HG02678 (cell line): ENCODE measurements around the gene FTCD.

Source experiments
- ATAC-seq: cut with Tn5 transposase; IDR thresholded peaks from one replicate; pipeline ENCODE4 v1.9.1; 2021; ENCODE audit warnings: mild to moderate bottlenecking, moderate library complexity; ENCODE audit not compliant: unreplicated experiment

FTCD gene

GRCh38 chr21:46095083-46095719 lies 60.2 kb downstream of the FTCD start:
- no peak for ATAC-seq

- ATAC-seq, result no peak
Observed at GRCh38 chr21:46094401-46095082, 60.8 kb downstream of the FTCD start.

- ATAC-seq, result no peak
Observed at GRCh38 chr21:46093668-46094400, 61.5 kb downstream of the FTCD start.

GRCh38 chr21:46092811-46093667 lies 62.3 kb downstream of the FTCD start:
- ATAC-seq, result no peak

GRCh38 chr21:46092026-46092764 lies 63.2 kb downstream of the FTCD start:
- no peak for ATAC-seq

GRCh38 chr21:46091631-46092025 lies 63.8 kb downstream of the FTCD start:
- no peak for ATAC-seq

GRCh38 chr21:46091118-46091517 lies 64.3 kb downstream of the FTCD start:
- ATAC-seq, result no peak

GRCh38 chr21:46089285-46089684 lies 66.1 kb downstream of the FTCD start:
- no peak for ATAC-seq

- no peak for ATAC-seq
Observed at GRCh38 chr21:46088189-46088588, 67.2 kb downstream of the FTCD start.

GRCh38 chr21:46087641-46088040 lies 67.7 kb downstream of the FTCD start:
- no peak for ATAC-seq
